HG02981 (cell line): ENCODE measurements around the gene BDH2.

Experiments
- ATAC-seq: cut with Tn5 transposase; IDR thresholded peaks from one replicate; pipeline ENCODE4 v1.9.1; 2021; ENCODE audit warnings: mild to moderate bottlenecking, moderate library complexity; ENCODE audit not compliant: unreplicated experiment

Gene BDH2

DNA sequence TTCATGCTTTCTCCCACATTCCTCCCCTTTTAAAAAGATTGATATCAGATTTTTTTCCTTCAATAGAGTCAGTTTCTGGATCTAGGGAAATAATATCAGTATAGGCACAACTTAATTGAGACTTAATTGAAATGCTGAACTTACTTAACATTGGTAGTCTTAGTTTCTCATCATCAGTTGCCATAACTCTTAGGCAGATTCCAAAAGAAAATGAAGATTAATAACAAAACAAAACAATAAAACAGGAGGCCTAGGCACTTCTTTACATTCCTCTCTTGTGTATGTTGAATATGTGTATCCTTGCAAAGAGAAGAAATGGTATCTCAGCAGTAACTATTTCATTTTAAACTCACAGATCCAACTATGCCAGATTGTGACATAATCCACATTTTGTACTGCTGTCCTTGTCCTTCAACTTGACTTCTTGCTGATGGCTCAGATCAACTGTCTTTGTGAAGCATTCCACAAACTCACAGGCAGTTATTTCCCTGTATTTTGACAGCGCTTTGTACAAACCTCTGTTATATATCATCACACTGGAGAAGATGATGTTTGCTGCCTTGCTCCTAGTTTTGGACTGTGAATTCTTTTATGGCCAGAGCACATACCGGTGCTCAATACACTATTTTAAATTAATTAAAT lies 14.0 kb downstream of the BDH2 start:
- no peak for ATAC-seq

DNA sequence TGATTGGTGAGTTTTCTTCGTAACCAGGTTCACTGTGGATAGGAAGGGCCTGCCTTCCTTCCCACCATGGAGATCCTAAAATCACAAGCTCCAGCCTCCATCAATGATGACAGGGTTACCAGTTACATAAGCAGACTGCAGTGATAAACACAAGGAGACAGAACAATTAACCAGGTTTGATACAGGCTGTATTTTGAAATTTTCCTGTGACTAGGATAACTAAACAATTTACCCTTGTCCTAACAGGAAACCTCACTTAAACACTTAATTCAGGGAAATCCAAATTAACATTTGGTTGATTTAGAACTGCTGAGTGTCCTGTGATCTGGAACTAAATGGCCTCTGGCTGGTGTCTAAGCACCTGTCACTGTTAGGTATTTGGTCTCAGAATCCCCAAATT lies 20.0 kb downstream of the BDH2 start:
- ATAC-seq, result no peak

DNA sequence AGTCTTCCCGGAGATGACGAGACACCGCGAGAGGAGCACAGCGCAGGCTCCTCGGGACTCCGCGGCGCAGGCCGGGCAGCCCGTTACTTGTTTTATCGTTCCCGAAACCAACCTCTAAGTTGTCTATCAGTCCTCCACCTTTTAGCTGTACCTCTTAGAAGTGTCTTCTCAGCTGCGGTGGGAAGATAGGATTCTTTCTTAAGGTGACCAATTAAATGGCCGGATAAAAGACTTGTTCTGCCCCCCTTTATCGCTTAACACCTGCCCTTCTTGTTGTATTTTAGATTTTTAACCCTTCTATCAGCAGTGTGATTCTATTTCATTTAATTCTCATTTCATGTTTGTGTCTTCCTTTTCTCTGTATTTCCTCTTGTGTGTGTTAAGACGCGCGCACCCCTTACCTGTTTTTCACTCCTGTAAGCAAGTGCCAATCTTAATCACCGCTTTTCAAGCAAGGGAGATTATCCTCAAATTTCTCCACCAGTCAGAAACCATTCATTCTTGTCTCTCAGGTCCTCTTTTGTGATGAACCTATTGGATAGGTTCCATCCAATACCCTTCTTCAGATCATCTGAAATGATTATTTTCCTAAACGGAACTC lies 22.8 kb downstream of the BDH2 start, which contains the start of gene SLC9B2:
Gene SLC9B2 (minus strand): TSS at position 15 of the 601 bp plus-strand sequence. CDS start 9,211 bp downstream, outside the sequence.
- peak; percentile 32 for ATAC-seq

DNA sequence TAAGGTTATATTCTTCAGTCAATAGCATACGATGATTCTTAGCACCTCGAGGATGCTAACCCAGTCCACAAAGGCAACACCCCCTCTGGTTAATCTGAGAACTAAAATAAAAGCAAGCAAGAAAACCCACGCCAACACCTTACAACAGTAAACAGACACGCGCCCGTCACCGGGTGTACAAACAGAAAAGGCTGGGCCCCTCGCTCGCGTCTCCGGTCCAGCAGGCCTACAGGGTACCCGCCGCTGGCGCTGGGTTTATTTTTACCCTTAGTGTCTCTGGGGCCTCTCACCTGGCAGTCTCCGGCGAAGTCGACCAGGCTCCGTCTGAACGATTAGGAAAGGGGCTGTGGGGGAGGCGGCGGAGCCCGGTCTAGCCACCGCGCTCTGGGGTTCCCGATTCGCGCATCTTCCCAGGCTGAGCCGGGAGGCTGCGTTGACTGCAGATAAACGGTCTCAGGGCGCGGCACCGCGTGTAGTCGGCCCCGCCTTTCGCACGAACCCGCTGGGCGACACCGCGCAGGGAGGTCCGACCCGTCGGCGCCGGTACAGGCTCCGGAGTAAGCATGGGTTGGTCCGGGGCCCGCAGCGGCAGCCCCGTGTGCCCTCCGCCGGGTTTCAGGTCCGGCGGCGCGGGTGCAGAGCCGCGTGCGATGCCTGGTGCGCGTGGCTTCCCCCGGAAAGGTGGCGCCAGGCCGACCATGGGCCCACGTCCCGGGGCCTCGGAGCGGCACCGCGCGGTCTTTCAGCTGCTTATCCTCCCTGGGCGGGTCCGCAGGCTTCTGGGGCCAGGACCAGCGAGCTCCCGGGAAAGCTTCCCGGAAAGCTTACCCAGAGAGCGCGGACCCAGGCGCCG lies 23.5 kb downstream of the BDH2 start:
- peak; percentile 50 for ATAC-seq

DNA sequence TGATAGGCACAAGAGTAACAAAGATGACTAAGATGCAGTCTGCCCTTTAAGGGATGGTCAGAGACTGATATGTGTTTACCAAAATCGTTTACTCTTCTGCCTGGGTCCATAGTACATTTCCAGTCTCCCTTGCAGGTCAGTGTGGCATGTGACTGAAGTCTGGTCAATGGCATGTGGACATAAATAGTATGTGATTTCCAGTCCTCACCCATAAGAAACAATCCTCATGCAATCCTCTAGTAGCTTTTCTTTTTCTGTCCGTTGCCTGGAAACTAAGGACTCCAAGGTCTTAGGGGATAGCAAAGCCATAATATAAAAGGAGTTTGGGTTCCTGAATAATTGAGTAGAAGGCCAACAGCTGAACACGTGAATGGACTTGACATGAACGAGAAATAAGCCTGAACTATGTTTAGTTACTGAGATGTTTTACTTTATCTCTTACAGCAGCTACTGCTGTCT lies 24.2 kb downstream of the BDH2 start:
- ATAC-seq, result no peak

DNA sequence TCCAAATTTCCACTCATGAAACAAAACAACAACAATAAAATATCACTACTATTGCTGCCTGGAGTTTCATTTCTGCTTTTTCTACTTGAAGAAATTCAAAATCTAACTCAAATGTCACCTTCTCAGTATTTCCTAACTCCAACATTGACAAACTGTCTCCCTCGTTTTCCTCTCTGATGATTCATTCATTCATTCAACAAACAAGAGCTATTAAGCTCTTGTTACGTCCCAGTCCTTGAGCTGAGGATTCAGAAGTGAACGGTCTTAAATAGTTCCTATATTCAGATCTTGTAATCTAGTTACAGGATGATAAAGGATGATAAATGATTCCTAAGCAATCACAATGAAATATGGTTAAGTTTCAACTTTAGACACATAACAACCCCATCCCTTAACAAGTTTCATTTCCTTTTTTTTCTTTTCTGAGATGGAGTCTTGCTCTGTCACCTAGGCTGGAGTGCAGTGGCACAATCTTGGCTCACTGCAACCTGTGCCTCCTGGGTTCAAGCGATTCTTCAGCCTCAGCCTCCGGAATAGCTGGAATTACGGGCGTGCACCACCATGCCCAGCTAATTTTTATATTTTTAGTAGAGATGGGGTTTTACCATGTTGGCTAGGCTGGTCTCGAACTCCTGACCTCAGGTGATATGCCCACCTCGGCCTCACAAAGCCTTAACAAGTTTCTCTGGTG lies 24.7 kb downstream of the BDH2 start:
- peak; percentile 38 for ATAC-seq

DNA sequence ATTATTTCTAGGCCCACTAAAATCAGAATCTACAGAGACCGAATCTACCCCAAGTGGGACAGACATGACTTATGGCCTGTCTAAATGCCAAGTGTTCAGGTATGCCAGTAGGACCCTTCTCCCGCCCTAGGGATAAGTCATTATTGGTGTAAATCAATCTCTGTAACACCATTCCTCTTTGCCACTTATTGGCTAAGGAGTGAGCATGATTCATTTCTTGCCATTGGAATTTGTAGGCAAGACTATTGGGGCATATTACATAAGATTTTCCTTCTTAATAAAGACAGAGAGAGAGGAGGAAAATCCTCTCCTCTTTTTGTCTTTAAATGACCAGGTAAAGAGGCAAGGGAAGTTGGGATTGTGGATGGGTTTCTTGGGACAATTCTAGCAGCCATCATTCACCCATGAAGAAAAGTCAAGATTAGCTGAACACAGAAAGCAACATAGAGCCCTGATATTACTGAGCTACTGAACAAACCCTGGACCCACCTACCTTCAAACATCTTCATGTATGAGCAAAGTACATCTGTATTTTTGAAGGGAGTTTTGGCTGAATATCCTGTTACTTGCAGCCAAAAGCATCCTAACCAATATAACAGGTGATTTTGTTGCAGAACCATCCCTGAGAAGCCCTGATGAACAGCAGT lies 25.7 kb downstream of the BDH2 start:
- no peak for ATAC-seq

DNA sequence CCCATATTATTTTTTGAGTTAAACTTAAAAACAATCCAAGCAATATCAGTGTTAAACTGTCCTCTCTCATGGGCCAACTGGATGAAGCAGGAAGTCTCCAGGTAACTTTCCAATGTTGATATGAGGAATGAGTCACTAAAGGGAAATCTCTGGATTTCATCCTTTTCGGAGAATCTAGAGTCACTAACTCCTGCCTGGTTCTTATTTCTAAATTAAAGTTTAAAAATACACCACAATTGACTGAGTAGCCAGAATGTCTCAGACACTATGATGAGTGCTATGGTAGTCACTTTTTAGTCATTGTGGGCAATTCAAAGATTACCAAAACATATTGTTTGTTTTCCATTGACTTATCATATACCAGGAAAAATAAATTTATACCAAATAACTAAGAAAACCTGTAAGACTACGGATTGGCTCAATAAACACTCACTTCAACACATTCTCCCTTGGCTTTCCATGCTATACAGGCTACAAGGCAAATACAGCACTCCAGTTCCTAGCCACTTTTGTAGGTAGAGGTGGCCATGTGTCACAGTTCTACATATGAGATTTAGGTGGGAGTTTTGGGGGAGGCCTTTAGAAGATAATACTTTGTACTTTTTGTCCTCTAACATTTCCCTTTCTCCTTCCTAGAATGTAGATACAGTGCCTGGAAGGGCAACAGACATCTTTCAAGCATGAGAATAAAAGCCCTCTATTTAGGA lies 31.6 kb downstream of the BDH2 start:
- ATAC-seq, result no peak

DNA sequence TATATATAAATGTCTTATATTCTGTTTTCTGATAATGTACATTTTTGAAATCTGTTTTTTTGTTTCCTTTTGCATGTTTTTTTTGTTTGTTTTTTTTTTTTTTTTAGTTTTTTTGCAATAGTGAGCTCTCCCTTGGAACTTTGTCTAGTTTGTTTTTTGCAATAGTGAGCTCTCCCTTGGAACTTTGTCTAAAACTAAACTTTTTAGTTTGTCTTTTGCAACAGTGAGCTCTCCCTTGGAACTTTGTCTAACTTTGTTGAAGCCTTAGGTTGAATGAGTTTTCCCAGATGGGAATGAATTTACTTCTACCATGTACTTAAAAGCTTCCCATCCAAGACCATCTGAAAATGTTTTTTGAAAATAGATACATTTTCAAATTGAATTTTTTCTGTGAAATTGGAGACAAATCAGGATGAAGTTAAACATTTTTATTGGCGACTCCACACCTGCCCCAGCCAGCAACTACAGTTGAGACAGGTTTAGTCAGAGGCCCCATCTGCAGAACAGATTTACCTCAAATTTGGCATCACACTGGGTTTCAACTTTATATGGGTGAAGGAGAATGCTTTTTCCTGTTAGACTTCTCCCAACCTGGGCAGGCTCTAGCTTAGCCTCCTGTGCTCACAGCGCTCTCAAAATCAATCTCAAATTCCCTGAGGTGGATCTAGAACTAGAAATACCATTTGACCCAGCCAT lies 39.0 kb downstream of the BDH2 start:
- no peak for ATAC-seq

DNA sequence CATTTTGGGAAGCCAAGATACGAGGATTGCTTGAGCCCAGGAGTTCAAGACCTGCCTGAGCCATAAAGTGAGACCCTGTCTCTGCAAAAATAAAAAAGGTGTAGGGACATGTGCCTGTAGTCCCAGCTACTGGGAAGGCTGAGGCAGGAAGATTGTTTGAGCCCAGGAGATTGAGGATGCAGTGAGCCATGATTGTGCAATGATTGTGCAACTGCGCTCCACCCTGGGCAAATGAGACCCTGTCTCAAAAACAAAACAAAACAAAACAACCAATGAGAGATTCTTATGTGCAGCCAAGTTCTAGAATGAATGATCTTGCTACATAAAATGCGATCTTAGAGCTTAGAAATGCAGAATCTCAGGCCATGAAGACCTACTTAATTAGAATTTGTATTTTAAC lies 45.6 kb downstream of the BDH2 start:
- no peak for ATAC-seq

DNA sequence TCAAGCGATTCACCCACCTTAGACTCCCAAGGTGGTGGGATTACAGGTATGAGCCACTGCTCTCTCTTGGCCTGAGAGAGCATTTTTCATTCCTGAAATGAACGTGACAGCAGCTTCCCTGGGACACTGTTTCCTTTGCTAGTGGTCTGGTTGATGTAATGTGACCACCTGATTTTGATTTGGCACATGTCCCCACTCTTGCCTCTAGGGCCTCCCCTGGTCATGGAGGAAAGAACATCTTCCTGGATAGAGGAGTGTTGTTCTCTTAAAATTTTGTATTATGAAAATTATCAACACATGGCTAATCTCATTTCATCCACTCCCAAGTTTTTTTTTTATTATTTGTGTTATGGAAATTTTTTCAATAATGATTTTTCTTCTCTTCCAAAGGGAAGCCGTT lies 46.9 kb downstream of the BDH2 start:
- ATAC-seq, result no peak

DNA sequence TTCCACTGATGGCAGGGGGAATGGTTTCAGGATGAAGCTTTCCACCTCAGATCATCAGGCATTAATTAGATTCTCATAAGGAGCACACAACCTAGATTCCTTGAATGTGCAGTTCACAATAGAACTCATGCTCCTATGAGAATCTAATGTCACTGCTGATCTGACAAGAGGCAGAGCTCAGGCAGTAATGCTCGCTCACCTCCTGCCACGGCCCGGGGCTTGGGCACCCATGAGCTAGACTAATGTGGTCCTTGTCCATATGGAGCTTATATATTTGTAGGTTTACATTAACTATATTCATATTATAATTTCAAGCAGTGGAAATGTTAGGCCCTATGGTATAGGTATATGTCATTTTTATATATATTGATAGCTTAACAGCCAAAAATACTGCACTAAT lies 47.5 kb downstream of the BDH2 start:
- no peak for ATAC-seq

DNA sequence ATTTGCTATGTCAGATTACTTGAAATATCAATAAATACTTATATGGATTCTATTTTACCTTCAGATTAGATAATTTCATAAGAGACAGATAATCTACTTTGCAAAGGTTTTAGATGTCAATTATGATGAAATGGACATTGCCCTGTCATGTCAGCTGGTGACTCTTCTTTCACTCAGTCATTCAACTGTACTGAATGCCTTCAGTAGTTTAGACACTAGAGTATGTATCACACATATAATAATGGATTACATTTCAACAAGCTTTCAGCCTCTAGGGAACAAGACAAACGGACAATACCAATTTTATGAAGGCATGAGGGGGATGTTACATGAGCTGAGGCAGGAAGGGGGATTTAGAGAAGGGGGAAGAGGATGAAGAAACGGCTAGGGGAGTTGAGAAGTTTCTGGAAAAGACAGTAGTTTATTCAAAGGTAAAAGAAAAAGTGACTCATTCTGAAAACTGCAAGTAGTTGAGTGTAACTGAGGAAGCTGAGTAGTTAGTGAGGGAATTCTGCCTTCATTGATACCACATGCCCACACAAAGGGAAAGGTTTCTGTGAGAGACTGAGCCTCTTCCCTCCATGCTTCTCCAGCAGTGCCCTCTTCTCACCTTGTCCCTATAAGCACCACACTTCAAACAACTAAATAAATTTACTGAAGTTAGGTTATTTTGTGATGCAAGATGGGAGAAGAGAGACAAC lies 48.7 kb downstream of the BDH2 start:
- no peak for ATAC-seq

DNA sequence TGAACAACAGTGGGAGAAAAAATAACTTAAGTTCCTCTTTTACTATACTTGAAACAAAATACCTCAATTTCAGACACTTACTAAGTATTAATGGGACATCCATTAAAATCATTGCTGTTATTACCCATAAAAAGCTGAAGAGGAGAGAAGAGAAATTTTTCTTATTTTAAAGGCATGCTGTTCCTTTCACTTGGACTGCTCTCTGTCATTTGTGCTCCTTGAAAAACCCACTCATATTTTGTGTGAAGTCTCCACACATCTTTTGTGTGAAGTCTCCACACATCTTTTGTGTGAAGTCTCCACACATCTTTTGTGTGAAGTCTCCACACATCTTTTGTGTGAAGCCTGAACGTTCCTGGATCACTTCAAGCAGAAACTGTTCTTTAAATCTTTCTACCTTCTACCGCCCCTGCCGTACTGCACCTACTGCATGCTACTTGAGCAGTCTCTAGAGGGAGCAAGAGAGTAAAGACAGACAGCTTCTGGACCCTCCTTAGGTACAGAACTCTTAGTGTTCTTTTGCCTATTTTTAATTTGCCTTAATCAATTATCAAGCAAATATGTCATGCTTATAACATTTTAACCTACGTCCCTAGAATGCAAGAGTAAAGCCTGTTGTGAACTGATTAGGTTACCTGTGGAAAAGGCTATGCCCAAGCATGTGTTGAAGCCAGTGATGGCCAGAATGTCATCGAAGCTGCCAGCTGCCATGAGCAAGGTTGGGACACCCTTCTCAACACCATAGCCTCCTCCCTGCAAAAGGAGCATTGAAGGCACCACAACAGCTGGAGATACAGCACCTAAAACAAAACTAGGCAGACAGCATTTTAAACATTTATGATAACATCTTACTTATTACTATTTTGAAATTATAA lies 53.0 kb downstream of the BDH2 start:
- peak; percentile 98 for ATAC-seq

DNA sequence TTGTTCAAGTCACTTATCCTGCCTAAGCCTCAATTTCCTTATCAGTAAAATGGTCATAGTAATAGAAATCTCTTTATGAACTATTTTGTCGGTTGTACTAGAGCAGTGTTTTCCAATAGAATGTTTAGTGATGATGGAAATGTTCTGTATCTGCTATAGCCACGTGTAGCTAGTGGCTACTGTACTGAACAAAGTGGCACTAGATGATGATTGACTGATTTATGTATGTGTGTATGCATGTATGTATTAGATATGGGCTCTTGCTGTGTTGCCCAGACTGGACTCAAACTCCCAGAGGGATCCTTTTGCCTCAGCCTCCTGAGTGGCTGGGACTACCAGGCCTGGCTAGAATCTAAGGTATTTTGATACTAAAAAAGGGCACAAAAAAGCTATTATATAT lies 55.5 kb downstream of the BDH2 start:
- ATAC-seq, result no peak

DNA sequence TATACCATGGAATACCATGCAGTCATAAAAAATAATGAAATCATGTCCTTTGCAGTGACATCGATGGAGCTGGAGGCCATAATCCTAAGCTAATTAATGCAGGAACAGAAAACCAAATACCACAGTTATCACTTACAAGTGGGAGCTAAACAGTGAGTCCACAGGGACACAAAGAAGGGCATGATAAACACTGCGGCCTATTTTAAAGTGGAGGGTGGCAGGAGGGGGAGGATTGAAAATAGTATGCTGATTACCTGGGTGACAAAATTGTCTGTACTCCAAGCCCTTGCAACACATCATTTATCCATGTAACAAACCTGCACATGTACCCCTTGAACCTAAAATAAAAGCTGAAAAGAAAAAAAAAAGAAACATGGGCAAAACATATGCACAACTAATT lies 63.5 kb downstream of the BDH2 start:
- no peak for ATAC-seq

DNA sequence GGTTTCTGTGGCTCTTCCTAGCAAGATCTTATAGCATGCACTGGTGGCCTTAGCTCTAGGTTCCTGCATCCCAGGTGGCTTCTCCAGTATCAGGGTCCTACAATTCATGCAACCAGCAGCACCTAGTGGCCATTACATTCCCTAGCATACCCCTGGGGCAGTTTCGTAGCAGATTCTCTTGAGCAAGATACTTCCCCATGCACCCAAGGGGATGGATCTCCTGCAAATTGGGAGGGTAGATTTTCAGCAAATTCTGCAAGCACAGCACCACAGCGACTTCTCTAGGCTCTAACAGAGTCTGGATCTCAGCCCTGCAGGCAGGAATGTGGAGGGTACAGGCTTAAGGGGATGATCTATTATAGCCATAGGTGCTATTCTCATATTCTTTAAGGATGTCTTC lies 67.1 kb downstream of the BDH2 start:
- peak; percentile 88 for ATAC-seq

DNA sequence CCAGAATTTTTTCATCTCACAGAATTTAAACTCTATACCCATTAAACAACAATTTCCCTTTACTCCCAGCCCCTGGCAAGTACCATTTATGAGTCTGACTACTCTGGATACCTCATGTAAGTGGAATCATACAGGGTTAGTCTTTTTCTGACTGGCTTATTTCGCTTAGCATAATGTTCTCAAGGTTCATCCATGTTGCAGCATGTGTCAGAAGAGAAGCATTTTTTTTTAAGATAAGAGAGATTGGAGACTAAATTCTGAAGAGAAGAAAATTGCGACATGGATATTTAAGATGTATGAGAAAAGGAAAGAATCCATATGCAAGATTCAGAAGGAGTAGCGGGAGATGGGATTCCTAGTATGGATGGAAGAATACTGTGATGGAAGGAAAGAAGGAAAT lies 68.8 kb downstream of the BDH2 start:
- no peak for ATAC-seq
